ENCODE results near the gene PTPRD.

The PTPRD gene

DNA sequence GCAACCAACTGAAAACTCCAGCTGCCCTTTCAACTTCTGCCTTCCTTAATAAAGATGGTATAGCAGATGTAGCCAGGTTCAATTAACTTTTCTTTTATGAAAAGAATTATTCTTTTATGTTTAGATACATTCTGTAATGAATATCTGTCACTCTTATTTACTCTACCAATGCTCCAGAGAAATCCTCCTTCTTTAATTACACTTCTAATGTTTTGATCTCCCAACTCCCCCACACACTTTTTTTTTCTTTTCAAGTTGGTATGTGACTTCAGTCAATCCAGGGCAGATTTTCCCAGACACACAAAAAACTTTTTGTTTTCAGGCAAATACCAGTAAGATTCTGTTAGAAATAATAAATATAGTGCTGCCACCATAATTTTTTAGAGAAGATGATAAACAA is 1813.2 kb downstream of the PTPRD start:
- DNase-seq: no peak

DNA sequence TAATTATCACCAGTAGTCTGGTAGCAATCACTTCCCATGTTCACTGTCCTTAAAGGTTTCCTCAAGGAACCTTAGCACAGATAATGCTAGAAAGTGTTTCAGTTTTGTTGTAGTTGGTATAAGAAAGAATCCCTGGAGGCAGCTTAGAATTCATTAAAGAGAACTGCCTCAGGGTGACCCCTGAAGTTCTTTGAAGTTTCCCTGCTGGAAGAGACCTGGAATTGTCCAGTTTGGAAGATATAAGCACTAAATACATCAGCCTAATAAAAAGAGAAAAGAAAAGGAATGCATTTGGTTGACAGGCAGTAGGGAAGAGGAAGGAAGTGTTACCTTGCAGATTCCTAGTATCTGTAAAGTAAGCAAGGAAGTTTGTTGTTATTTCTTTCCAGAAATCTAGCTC is 1813.6 kb downstream of the PTPRD start:
- no peak for DNase-seq

DNA sequence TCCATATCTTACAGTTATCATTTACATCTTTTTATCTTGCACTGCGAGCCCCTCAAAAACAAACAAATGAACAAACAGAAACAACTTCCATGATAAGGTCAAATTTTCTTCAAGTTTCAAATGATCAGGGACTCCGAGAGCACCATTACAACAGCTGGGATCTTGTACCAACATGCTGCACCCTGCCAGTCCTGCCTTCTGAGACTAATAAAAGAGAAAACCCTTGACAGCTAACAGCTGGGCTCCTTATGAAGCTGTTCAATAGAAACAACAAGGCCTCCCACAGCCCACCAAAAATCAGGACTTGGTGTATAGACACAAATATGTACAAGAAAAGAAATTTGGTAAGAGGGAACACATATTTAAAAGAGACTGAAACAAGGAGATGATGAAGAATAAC is 1828.0 kb downstream of the PTPRD start:
- no peak for DNase-seq

DNA sequence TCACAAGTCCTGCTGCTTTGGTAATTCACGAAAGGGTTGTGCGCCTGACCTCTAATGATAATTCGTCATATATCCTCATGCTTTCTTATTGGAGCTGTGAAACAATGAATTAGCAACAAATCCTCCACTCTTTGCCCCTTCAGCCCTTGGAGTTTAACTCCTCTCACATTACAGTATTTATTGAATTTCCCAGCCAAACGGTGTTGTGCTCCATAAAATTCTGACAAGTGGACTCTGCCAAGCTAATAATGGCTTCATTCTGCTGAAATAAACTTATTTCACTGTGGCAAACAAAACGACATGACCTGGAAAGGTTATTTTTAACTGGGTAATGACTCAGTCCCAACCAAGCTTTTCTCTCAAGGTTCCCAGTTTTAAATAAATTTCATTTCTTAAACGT is 1828.9 kb downstream of the PTPRD start:
- no peak for DNase-seq

GRCh38 chr9:8782237-8782636 is 1830.6 kb downstream of the PTPRD start:
- no peak for DNase-seq

GRCh38 chr9:8781458-8781857 is 1831.3 kb downstream of the PTPRD start:
- DNase-seq: no peak

- no peak for DNase-seq
Observed at GRCh38 chr9:8780386-8780785, 1832.4 kb downstream of the PTPRD start.

DNA sequence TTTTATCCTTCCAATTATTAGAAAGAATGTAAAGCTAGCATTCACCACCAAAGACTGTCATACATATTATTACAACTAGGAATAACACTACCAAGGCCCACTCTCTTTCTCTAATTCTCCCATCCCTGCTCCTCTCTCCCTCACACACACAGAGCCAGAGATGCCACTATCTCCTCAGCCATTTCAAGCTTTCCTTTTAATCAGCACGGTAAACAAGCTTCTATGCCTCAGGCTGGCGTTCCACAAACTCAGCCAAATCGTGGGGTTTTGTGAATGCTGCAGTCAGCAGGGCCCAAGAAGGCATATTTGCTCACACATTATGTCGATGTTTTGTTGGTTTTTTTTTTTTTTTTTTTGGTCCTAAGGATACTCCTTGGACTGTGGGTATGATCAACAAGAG is 1833.3 kb downstream of the PTPRD start:
- DNase-seq: no peak

DNA sequence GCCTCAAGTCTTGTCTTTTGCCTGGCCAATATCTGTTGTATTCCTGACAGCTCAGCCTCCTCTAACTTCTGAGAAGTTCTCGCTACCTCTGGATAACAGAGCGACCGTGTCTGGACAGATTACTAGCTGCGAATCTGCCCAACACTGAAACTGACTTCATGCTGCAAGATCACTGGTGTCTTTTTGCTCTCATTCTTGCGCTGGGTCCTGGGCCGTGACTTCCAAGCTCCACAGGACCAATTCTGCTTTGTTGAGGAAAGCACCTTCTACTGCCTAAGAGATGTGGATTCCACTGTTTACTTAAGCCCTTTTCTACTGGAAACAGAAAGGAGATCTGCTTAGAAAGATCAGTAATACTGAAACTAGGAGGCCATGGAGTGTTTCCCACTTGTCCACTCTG is 1834.4 kb downstream of the PTPRD start:
- no peak for DNase-seq

DNA sequence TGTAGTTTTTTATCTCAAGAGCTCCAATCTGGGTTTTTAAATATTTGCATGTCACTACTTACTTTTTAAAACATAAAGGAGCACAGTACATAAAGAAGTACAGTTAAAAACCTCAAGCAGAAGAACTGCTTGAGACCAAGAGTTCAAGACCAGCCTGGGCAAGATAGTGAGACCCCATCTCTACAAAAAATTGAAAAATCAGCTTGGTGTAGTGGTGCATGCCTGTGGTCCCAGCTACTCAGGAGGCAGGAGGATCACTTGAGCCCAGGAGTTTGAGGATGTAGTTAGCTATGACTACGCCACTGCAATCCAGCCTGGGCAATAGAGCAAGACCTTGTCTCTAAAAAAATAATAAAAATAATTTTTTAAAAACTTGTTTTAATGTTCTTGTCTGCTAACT is 1840.5 kb downstream of the PTPRD start:
- DNase-seq: no peak

GRCh38 chr9:8769153-8769552 is 1843.6 kb downstream of the PTPRD start:
- no peak for DNase-seq

GRCh38 chr9:8766096-8766495 is 1846.7 kb downstream of the PTPRD start:
- DNase-seq: no peak

GRCh38 chr9:8764051-8764450 is 1848.8 kb downstream of the PTPRD start:
- no peak for DNase-seq

- DNase-seq: no peak
Observed at GRCh38 chr9:8762479-8763085, 1850.2 kb downstream of the PTPRD start.

GRCh38 chr9:8760000-8760767 is 1852.6 kb downstream of the PTPRD start:
- no peak for DNase-seq

DNA sequence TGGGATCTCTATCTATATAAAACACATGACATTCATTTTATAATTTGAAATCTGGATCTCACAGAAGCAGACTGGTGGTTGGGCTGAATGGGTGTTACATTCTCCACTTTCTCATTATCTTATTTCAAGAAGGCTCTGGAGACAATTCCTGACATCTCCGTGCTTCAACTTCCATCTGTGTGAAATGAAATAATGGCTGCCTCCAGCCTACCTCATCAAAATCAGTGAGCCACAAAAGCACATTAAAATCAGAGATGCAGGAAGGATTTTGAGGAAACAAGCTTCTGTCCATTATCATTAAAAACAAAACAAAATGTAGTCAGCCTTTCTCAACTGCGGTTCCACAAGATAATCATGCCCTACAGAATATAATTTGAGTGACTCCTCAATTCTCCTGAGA is 1854.9 kb downstream of the PTPRD start:
- DNase-seq: no peak

DNA sequence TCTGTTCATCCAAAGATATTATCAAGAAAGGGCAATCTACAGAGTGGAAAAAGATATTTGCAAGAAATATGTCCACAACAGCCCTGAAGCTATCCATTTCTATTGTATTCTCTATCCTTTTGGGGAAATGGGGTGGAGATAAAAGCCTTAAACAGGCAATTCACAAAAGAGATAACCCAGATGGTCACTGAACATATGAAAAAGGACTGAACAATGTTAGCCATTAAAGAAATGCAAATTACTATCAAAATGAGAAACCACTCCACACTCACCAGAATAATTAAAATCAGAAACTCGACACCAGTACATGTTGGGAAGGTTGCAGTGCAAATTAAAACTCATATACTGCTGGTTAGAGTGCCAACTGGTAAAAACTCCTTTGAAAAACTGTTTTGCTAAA is 1858.1 kb downstream of the PTPRD start:
- DNase-seq: no peak

DNA sequence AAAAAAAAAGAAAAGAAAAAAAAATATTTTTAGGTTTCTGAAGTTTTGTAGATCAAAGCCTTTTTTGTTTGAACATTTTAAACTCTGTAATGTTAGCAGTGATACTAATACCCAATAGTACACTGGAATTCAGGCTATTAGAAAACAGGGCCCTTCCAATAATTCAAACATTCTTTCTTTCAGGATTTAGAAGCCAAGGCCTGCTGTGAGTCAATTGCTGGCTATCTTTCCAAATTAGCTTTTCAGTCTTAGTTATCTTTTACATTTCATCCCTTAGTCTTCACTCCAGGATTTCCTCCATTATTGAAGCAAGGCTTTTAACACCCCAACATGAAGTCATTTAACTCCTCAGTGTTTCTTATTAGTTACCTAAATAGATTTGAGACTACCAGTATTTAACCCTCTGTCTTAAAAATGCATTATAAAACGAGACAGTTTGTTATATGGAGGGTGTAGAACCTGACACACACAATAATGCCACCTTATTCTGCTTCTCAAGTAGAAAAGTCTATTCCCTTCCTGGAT is 1861.3 kb downstream of the PTPRD start:
- no peak for DNase-seq

GRCh38 chr9:8750639-8751051 is 1862.2 kb downstream of the PTPRD start:
- DNase-seq: peak in 1 of 2 experiments; percentile 19

DNA sequence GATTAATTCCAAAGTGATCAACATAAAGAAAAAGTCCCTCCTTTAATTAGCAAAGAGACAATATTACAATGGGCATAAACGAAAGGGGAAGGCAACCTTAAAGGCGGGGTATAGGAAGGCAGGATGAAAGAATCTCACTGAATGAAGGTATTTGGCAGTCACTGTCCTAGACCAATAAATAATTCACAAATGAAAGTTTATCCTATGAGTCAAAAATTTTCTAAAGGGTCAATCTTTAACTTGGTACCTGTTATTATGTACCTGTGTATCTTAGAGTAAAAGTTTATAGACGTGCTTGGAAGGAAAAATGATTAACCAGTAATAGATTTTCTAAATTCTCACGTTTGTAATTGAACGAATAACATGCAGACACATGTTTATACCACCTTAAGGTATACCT is 1867.5 kb downstream of the PTPRD start:
- no peak for DNase-seq

DNA sequence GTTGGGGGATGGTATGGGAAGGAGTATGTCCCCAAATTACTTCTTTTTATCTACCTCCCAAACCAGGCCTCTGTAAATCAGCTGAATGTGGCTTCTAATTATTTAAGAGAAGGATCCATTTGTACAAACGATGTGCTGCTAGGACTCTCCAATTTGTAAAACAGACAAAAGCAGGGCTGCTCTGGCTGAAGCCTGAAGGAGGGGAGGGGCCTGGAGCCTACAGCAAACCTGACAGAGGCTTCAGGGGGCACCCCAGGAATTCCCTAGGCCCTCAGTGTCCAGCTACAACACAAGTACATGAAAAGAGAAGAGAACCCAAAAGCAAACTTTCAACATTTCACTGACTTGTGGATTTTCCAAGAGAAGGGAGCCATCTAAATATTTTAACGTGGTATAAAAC is 1873.9 kb downstream of the PTPRD start:
- DNase-seq: no peak

- no peak for DNase-seq
Observed at GRCh38 chr9:8736805-8737204, 1876.0 kb downstream of the PTPRD start.

DNA sequence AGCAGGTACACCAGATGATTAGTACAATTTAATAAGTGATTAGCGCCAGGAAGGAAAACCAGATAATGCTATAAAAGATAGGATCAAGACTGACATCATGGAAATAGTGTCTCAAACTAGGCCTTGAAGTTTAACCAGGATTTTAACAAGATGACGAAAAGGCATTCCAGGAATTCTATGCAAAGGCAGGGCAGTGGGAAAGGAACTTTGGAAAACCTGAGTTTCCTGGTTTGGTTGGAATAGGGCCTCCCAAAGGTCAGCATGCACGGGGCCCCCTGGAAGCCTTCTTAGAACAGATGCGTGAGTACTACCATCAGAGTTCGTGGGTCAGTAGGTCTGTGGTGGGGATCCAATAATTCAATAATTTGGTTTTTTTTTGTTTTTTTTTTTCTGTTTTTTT is 1878.0 kb downstream of the PTPRD start:
- no peak for DNase-seq

DNA sequence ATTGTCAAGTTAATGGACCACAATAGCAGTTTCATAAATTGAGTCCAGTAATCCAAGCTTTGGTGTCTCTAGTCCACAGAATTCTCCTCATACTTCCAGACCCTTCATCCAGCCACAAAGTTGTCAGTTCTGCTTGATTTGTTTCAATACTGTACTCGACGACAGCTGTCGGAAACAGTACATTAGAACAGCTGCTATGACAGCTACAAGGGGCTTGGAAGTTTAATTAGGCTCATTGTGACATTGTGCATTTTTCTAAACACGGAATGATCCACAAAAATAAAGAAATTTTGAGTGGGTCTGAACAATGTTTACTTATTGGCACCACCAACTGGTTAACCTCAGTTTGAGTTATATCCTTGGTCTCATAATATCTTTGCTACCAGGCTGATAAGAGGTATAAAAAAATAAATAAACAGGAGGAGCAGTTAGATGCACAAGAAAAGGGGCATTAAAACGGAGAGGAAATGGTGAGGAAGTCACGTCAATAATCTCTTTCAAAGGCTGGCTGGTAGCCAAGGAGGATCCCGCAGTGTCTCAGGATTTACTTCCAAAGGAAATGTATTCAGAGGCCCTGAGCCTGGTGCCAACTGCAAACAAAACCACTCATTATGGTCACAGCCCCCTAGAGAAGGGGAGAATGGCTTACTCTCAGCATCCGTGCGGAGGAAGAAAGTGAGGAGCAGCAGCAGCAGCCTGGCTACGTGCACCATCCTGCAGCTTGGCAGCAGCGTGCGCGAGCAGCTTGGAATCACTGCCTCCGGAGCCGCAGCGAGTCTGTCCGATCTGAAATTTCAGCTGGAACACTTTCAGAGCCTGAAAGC is 1879.5 kb downstream of the PTPRD start:
- peak; percentile 94 to 98 for DNase-seq
